Stimulated activated CD4-positive, alpha-beta T cell treated with anti-CD3 and anti-CD28 coated beads, Interleukin-1b, Interleukin-23, amount 100 ng/mL, for 1 hour (primary cell): ENCODE measurements around the gene SLC35G6.
"Not testable (repeated sequence)": the region's sequence is repeated elsewhere in the genome, so short reads cannot be mapped to it uniquely, and the experiment has no call there.

Experiments used
- DNase-seq, 2 donors: peaks; one replicate each; pipeline ENCODE4 v3.0.0-alpha.2; 2020; ENCODE audit warnings: low read depth in 2 of 2

SLC35G6 gene

GRCh38 chr17:7481275-7481674 is at the start of gene SLC35G6:
Gene SLC35G6 (plus strand): TSS chr17:7481446. CDS start chr17:7481517, 71 bp downstream.
- DNase-seq = not testable (repeated sequence)

GRCh38 chr17:7432296-7432695 is 49.0 kb upstream of the SLC35G6 start:
- no peak for DNase-seq

GRCh38 chr17:7435676-7436555 is 45.3 kb upstream of the SLC35G6 start:
- peak; percentile 18 to 27 for DNase-seq

GRCh38 chr17:7436556-7437368 is 44.5 kb upstream of the SLC35G6 start:
- DNase-seq = peak; percentile 53 to 65

GRCh38 chr17:7437369-7437863 is 43.8 kb upstream of the SLC35G6 start:
- no peak for DNase-seq

GRCh38 chr17:7437950-7438614 is 43.2 kb upstream of the SLC35G6 start:
- peak; percentile 16 to 48 for DNase-seq

- no peak for DNase-seq
These were observed 42.4 kb upstream of the SLC35G6 start for GRCh38 chr17:7438656-7439460.

GRCh38 chr17:7439462-7440112 is 41.7 kb upstream of the SLC35G6 start, which contains the start of gene FGF11:
Gene FGF11 (plus strand): TSS chr17:7439512. CDS start chr17:7439621, 109 bp downstream.
- no peak for DNase-seq

GRCh38 chr17:7440113-7440833 is 41.0 kb upstream of the SLC35G6 start:
- no peak for DNase-seq

GRCh38 chr17:7440834-7441195 is 40.4 kb upstream of the SLC35G6 start:
- no peak for DNase-seq

- no peak for DNase-seq
These were observed 40.0 kb upstream of the SLC35G6 start for GRCh38 chr17:7441266-7441665.

GRCh38 chr17:7442142-7442541 is 39.1 kb upstream of the SLC35G6 start:
- no peak for DNase-seq

- DNase-seq = no peak
These were observed 37.5 kb upstream of the SLC35G6 start for GRCh38 chr17:7443499-7444485.

- DNase-seq = no peak
These were observed 36.3 kb upstream of the SLC35G6 start, which contains the start of gene CHRNB1 for GRCh38 chr17:7444682-7445618. Gene CHRNB1 (plus strand): TSS chr17:7445061. CDS start chr17:7445128, 67 bp downstream.

- no peak for DNase-seq
These were observed 35.7 kb upstream of the SLC35G6 start for GRCh38 chr17:7445619-7445968.

GRCh38 chr17:7448461-7448860 is 32.8 kb upstream of the SLC35G6 start:
- DNase-seq = no peak

GRCh38 chr17:7459961-7460545 is 21.2 kb upstream of the SLC35G6 start:
- DNase-seq = no peak
